ENCODE measurements around the gene GABRG3. TPM values are rescaled to one million over a fixed set of nuclear protein-coding genes. Genes with fewer than 3 reads are reported as not detected.

GABRG3 gene
- total RNA-seq, 1 experiment from 2014 or later: not detected

GRCh38 chr15:26928051-26928450 is 42.9 kb upstream of the GABRG3 start:
- no peak overlapping the region for H3K4me2 ChIP-seq (ENCODE audit: low read length)
- CTCF ChIA-PET: no interaction called here
- TF ChIP-seq SRF (IDR thresholded peaks at IDR 0.05; ENCODE audit: low read depth) (no peak), SP1 (IDR thresholded peaks at IDR 0.05; ENCODE audit: low read depth) (no peak), RAD21 (IDR thresholded peaks at IDR 0.05; ENCODE audit: low read depth) (no peak), SIN3A (IDR thresholded peaks at IDR 0.05; ENCODE audit: low read depth) (no peak), ZNF274 (IDR thresholded peaks at IDR 0.05; ENCODE audit: low read depth, low read length) (no peak), YY1 (IDR thresholded peaks at IDR 0.05; ENCODE audit: extremely low read depth, insufficient replicate concordance, low read depth, low read length) (no peak)
- RAD21 ChIA-PET (ENCODE audit: low non-redundant PET in 1 of 2, low total read pairs in 2 of 2, uncharacterized antibody in 2 of 2, unreplicated experiment in 2 of 2): no interaction called here
- DNase-seq (ENCODE audit: low read depth, low spot score) (no peak), ATAC-seq (no peak)
- no peaks in the 10 kb centered on the region for H3K79me2 ChIP-seq (ENCODE audit: insufficient read depth, low read length)
- no peak overlapping the region for H3K27ac ChIP-seq (ENCODE audit: low read depth, low read length)
- no peak overlapping the region for H3K9ac ChIP-seq (ENCODE audit: low read length)
- POLR2A ChIA-PET: no interaction called here
- no peaks in the 10 kb centered on the region for H3K9me2 ChIP-seq (ENCODE audit: insufficient read depth)
- peaks cover 0 to 22% of the 10 kb centered on the region in 2 experiments; a peak in 2 of 4 replicates for H3K9me3 ChIP-seq (ENCODE audit: control insufficient read depth in 1 of 2, insufficient read depth in 1 of 2, low read depth in 1 of 2, low read length in 2 of 2)
- intact Hi-C loops (cut with micrococcal nuclease): no loop called here
- no peak overlapping the region for H2AFZ ChIP-seq (ENCODE audit: low read depth, low read length, poor library complexity, severe bottlenecking)
- H3K27me3 ChIP-seq (ENCODE audit: insufficient read depth, low read length): no peaks in the 10 kb centered on the region
- H3K4me3 ChIP-seq (replicated peaks in 1 of 2; ENCODE audit: low read depth in 1 of 2, low read length in 2 of 2): no peak overlapping the region
- no peaks in the 10 kb centered on the region for H3K36me3 ChIP-seq (ENCODE audit: control insufficient read depth in 1 of 2, insufficient read depth in 2 of 2, low read length in 2 of 2)
- H3K4me1 ChIP-seq (ENCODE audit: control insufficient read depth in 1 of 2, insufficient read depth in 2 of 2, low read length in 2 of 2): no peaks in the 10 kb centered on the region
- no peaks in the 10 kb centered on the region for H4K20me1 ChIP-seq (ENCODE audit: insufficient read depth)
- no TSS peak for BruUV-seq (replicated peaks)

- Histone ChIP-seq H3K9ac (ENCODE audit: low read length) (no peak overlapping the region), H3K36me3 (ENCODE audit: control insufficient read depth in 1 of 2, insufficient read depth in 2 of 2, low read length in 2 of 2) (no peaks in the 10 kb centered on the region), H3K79me2 (ENCODE audit: insufficient read depth, low read length) (no peaks in the 10 kb centered on the region), H3K27me3 (ENCODE audit: insufficient read depth, low read length) (no peaks in the 10 kb centered on the region), H3K27ac (ENCODE audit: low read depth, low read length) (no peak overlapping the region), H2AFZ (ENCODE audit: low read depth, low read length, poor library complexity, severe bottlenecking) (no peak overlapping the region), H3K4me1 (ENCODE audit: control insufficient read depth in 1 of 2, insufficient read depth in 2 of 2, low read length in 2 of 2) (no peaks in the 10 kb centered on the region), H4K20me1 (ENCODE audit: insufficient read depth) (no peaks in the 10 kb centered on the region), H3K9me2 (ENCODE audit: insufficient read depth) (no peaks in the 10 kb centered on the region), H3K4me2 (ENCODE audit: low read length) (no peak overlapping the region), H3K9me3 (ENCODE audit: control insufficient read depth in 1 of 2, insufficient read depth in 1 of 2, low read depth in 1 of 2, low read length in 2 of 2) (peaks cover 0 to 24% of the 10 kb centered on the region in 2 experiments; a peak in 2 of 4 replicates), H3K4me3 (replicated peaks in 1 of 2; ENCODE audit: low read depth in 1 of 2, low read length in 2 of 2) (no peak overlapping the region)
- RAD21 ChIA-PET (ENCODE audit: low non-redundant PET in 1 of 2, low total read pairs in 2 of 2, uncharacterized antibody in 2 of 2, unreplicated experiment in 2 of 2): no interaction called here
- POLR2A ChIA-PET: no interaction called here
- DNase-seq (ENCODE audit: low read depth, low spot score) (no peak), ATAC-seq (no peak)
- CTCF ChIA-PET: no interaction called here
- BruUV-seq (replicated peaks): no TSS peak
- intact Hi-C loops (cut with micrococcal nuclease): no loop called here
- TF ChIP-seq FOSL1 (IDR thresholded peaks at IDR 0.05; ENCODE audit: low read depth): no peak
- TF ChIP-seq ZNF274 (IDR thresholded peaks at IDR 0.05; ENCODE audit: low read depth, low read length): no peak
- TF ChIP-seq YY1 (IDR thresholded peaks at IDR 0.05; ENCODE audit: extremely low read depth, insufficient replicate concordance, low read depth, low read length): no peak
- no peak for TF ChIP-seq TCF7L2 (IDR thresholded peaks at IDR 0.05; ENCODE audit: borderline replicate concordance, extremely low read depth, insufficient read depth, insufficient read length)
- TF ChIP-seq CEBPB (IDR thresholded peaks at IDR 0.05; ENCODE audit: low read depth): no peak
- no peak for TF ChIP-seq POLR2AphosphoS5 (IDR thresholded peaks at IDR 0.05; ENCODE audit: low read depth, low read length)
- TF ChIP-seq POLR2A (IDR thresholded peaks at IDR 0.05; ENCODE audit: borderline replicate concordance, extremely low read depth, insufficient read depth, insufficient read length): no peak
- TF ChIP-seq JUND (IDR thresholded peaks at IDR 0.05): no peak
- TF ChIP-seq EGR1 (IDR thresholded peaks at IDR 0.05; ENCODE audit: low read depth): no peak
- no peak for TF ChIP-seq CTCF (IDR thresholded peaks at IDR 0.05 in 2 of 3, conservative IDR thresholded peaks at IDR 0.05 in 1 of 3; ENCODE audit: borderline replicate concordance in 1 of 3, insufficient read depth in 1 of 3, low read depth in 2 of 3, low read length in 2 of 3)
- TF ChIP-seq ATF3 (IDR thresholded peaks at IDR 0.05): no peak
Measured at GRCh38 chr15:26929588-26929987, 41.4 kb upstream of the GABRG3 start.

Measured in HCT116 (cell line).